Left forelimb (tissue), 1 donor: ENCODE data around the gene VAMP8.

Source experiments
- DNase-seq: peaks from one replicate; pipeline ENCODE4 v3.0.0-alpha.2; 2018; ENCODE audit warnings: low spot score

The VAMP8 gene

GRCh38 chr2:85619617-85620016, 42.2 kb downstream of the VAMP8 start:
- no peak for DNase-seq

- DNase-seq, result no peak
Observed at GRCh38 chr2:85621338-85621737, 44.0 kb downstream of the VAMP8 start.

GRCh38 chr2:85623991-85624390, 46.6 kb downstream of the VAMP8 start:
- no peak for DNase-seq

- no peak for DNase-seq
Observed at GRCh38 chr2:85628658-85629057, 51.3 kb downstream of the VAMP8 start.

GRCh38 chr2:85631316-85631715, 53.9 kb downstream of the VAMP8 start:
- no peak for DNase-seq
